K562 treated with DMSO at 1 percent for 12 hours (cell line): ENCODE measurements around the gene SPACA4. TPM values are rescaled to one million over a fixed set of nuclear protein-coding genes. Genes with fewer than 3 reads are reported as not detected.

Source experiments
- total RNA-seq: library from RNA; unstranded; fragments of 300-600 nt; gene quantifications from 2 replicates; pipeline ENCODE4 v1.2.3, GENCODE V29; 2022; ENCODE audit not compliant: insufficient read depth

SPACA4 gene, protein sequence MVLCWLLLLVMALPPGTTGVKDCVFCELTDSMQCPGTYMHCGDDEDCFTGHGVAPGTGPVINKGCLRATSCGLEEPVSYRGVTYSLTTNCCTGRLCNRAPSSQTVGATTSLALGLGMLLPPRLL
- total RNA-seq = not detected in 2 replicates

DNA sequence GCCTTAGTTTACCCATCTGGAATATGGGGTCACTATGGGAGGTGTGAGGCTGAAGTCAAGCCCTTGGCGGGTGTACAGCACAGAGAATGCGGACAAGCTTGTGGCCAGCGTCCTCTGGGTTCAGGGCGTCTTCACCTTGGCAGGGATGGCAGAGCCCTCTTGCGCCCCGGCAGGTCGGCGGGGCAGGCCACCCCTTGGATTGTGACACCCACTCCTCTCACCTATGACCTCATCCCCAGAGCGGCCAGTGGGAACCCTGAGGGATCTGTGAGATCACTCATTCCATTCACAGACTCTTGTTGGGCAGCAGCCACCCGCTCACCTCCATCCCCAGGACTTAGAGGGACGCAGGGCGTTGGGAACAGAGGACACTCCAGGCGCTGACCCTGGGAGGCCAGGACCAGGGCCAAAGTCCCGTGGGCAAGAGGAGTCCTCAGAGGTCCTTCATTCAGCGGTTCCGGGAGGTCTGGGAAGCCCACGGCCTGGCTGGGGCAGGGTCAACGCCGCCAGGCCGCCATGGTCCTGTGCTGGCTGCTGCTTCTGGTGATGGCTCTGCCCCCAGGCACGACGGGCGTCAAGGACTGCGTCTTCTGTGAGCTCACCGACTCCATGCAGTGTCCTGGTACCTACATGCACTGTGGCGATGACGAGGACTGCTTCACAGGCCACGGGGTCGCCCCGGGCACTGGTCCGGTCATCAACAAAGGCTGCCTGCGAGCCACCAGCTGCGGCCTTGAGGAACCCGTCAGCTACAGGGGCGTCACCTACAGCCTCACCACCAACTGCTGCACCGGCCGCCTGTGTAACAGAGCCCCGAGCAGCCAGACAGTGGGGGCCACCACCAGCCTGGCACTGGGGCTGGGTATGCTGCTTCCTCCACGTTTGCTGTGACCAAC is at the start of gene SPACA4:
SPACA4 (plus strand) TSS at position 280 of the 896 bp plus-strand sequence; CDS start at position 517, 237 bp downstream.

DNA sequence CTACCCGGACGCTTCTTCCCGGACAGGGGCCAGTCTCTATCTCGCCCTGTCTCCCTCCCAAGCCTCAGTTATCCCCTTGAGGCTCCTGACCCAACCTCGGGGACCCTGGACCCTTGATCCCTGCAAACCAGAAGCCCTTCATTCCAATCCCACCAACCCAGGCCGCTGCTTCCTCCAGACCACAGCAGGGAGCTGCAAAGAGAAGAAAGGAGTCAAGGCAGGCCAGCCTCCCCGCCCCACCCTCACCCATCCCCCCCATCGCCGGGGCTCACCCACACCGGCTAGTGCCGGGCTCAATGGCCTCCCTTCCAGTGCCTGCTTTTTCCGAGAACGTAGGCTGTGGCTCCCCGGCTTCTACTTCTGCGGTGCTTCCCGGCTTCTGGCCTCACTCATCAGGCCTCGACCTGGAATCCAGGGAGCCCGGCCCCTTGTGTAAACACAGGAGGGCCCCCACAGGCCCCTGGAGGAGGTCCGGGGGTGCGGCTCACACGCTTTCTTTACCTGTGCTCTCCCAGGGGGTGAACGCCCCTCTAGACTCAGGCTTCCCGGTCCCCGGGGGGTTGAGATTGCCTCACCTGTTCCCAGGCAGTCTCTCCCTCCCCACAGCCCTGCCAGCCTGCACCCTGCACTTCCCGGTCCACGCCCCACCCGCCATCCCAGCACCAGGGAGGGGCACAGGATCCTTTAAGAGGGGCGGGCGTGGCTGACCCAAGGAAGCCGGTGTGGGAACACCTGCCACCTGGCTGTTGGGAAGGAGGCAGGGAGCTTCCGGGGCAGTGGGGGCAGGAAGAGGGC is 8.1 kb downstream of the SPACA4 start, which contains the start of gene FAM83E:
FAM83E (minus strand) TSS at position 641 of the 795 bp plus-strand sequence. CDS start 1,704 bp downstream, outside the sequence.

DNA sequence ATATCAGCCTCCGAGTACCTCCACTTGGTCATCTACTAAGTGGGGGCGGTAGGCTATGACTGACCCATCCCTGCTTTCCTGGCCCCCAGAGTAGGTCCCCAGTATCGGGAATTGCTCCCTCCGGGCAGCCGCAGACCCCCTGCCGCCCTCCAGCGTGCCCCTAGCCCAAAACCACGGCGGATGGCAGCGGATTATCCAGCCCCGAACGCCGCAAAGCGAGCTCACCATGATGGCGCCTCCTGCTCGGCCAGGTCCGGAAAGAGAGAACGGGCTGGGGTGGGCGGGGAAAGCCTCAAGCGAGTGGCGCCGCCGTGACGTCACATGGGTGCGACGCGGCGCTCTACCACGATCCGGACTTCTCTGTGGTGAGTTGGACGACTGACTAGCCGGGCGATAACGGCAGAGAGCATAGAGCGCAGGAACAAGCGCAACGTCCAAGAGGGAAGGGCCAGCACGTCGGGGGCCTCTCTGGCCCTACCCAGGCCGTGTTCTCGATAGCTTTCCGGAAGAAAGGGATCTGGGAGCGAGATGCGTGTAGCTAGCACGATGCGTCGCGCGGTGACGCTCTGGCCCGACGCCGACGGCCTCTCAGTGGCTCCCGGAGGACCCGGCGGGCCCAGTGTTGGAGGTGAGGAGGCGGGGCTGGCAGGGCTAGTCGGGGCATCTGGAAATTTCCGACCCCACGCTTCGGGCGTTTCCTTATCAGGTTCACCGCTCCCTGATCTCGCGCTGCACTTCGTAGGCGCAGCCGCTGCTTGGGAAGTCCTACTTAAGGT is 12.6 kb downstream of the SPACA4 start, which contains the start of the genes RPL18 and SPHK2:
RPL18 (minus strand) TSS at position 263 of the 776 bp plus-strand sequence; CDS start at position 228, 35 bp downstream.
SPHK2 (plus strand) TSS at position 591 of the 776 bp plus-strand sequence. CDS start 1,009 bp downstream, outside the sequence.

DNA sequence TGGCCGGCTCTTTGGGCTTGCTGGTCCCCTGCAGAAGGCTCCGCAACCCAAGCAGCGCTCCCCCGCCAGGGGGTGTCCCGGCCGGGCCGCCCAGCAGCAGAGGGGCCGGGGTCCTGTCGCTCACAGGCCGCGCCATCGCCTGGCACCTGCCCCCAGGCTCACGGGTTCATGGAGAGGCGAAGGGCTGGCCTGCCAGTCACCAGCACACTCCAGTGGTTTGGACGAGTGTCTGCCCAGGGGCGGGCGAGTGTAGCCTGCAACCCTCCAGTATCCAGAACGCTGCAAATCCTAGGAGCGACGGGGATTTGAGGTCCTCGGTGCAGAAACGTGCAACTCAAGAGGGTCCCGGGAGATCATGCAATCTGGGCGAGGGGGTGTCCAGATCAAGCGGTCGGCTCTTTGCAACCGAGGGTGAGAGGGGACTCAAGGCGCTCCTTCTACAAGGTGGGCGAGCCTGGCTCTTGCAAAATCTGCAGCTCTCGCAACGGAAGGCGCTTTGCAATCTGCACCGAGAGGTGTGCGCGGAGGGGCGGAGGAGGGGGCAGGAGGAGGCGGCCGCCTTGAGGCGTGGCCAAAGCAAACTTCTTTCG is 30.4 kb downstream of the SPACA4 start, which contains the start of gene DBP:
DBP (minus strand) TSS at position 521 of the 590 bp plus-strand sequence; CDS start at position 136, 385 bp downstream.

DNA sequence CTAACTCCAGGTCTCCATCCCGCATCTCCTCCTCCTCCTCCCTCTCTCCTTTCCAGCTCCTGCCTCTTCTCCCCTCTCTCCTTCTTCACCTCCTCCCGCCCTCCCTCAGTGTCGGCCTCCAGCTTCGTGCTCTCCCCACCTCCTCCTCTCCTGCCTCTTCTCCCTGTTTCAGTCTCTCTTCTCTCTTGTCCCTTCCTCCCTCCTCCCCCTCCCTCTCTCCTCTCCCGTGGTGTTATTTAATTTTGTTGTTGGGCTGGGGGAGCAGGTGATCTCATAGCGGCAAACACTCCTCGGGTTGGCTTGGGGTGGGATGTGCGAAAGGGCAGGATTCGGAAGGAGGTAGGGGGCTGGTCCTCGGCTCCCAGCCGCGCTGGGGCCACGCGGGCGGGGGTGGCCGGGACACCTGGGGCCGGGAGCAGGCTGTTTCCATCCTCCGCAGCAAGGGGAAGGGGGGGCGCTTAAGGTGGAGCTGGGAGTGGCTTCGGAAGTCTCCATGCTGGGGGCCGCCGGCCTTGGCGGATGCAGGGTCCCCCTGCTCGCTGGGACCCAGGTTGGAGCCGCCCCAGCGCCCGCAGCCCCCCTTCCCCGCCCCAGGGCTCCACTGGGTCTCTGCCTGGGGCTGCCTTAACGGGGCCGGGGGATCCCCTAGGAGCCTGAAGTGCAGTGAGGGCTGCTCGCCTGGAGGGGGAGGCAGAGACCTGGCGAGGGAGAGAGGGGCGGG is 39.6 kb downstream of the SPACA4 start, which contains the start of gene CA11:
CA11 (minus strand) TSS at position 187 of the 721 bp plus-strand sequence. CDS start 555 bp downstream, outside the sequence.

Other genes with a start within 250 kb of the SPACA4 start
- gene TMEM143, start 242.8 kb upstream of the SPACA4 start, total RNA-seq = 2.6 and 7.7 TPM in 2 replicates
- 1.1 TPM in 1 of 2 replicates, not detected in the other for gene SYNGR4, start 242.4 kb upstream of the SPACA4 start, total RNA-seq
- gene KDELR1, start 215.2 kb upstream of the SPACA4 start, total RNA-seq = 162 and 237 TPM in 2 replicates
- 11.8 and 27.2 TPM in 2 replicates for gene GRIN2D, start 213.1 kb upstream of the SPACA4 start, total RNA-seq
- 12.5 and 27.2 TPM in 2 replicates for gene GRWD1, start 160.8 kb upstream of the SPACA4 start, total RNA-seq
- 2.3 and 2.4 TPM in 2 replicates for gene KCNJ14, start 151.2 kb upstream of the SPACA4 start, total RNA-seq
- 56.5 and 72.5 TPM in 2 replicates for gene CYTH2, start 137.4 kb upstream of the SPACA4 start, total RNA-seq
- gene LMTK3, start 94.9 kb upstream of the SPACA4 start, total RNA-seq = 8.5 and 9.9 TPM in 2 replicates
- 1.0 and 2.0 TPM in 2 replicates for gene SULT2B1, start 54.6 kb upstream of the SPACA4 start, total RNA-seq
- gene FAM83E, start 8.3 kb downstream of the SPACA4 start, total RNA-seq = 1.2 TPM in 1 of 2 replicates, not detected in the other
- gene RPL18, start 12.4 kb downstream of the SPACA4 start, total RNA-seq = 5,080 and 6,810 TPM in 2 replicates
- 7.6 and 8.2 TPM in 2 replicates for gene SPHK2, start 12.8 kb downstream of the SPACA4 start, total RNA-seq
- 17.4 and 19.1 TPM in 2 replicates for gene DBP, start 30.6 kb downstream of the SPACA4 start, total RNA-seq
- gene CA11, start 39.4 kb downstream of the SPACA4 start, total RNA-seq = 14.8 and 24.9 TPM in 2 replicates
- gene NTN5, start 66.3 kb downstream of the SPACA4 start, total RNA-seq = 0.96 and 0.98 TPM in 2 replicates
- 0.23 TPM in 1 of 2 replicates, not detected in the other for gene FUT2, start 89.2 kb downstream of the SPACA4 start, total RNA-seq
- gene MAMSTR, start 113.0 kb downstream of the SPACA4 start, total RNA-seq = 0.63 and 0.79 TPM in 2 replicates
- gene RASIP1, start 133.9 kb downstream of the SPACA4 start, total RNA-seq = 8.6 and 9.0 TPM in 2 replicates
- gene IZUMO1, start 140.2 kb downstream of the SPACA4 start, total RNA-seq = 0.42 and 0.94 TPM in 2 replicates
- gene FUT1, start 145.9 kb downstream of the SPACA4 start, total RNA-seq = 3.7 and 11.7 TPM in 2 replicates
- gene FGF21, start 148.8 kb downstream of the SPACA4 start, total RNA-seq = not detected in 2 replicates
- 67.2 and 83.7 TPM in 2 replicates for gene BCAT2, start 204.3 kb downstream of the SPACA4 start, total RNA-seq
- 0.88 and 0.99 TPM in 2 replicates for gene HSD17B14, start 229.7 kb downstream of the SPACA4 start, total RNA-seq